Measurements from ENCODE around the gene PLCL1. TPM values are rescaled to one million over a fixed set of nuclear protein-coding genes. Genes with fewer than 3 reads are reported as not detected.

The PLCL1 gene
- total RNA-seq, 1 donor from 2014 or later = 0.50 TPM

DNA sequence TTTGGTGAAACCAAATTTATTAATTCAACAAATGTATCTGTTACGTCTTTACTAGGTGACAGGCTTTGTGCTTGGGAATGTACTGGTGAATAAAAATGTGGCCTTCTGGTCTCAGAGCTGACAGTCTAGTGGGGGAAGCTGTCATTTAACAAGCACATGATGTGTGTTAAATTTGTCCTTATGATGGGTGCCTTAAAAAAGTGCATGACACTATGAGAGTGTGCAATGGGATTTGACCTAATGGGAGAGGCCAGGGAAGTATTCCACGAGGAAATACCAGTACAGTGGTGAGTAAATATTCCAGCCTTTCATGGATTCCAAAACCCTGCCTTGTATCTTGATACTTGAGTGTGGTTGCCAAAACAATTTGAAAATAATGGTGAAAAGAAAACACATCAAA is 308.9 kb downstream of the PLCL1 start:
- TF ChIP-seq CTCF (IDR thresholded peaks at IDR 0.05) = no peak
- Mint-ChIP-seq H3K36me3 (ENCODE audit: low read depth) (no peaks in the 10 kb centered on the region), H3K9me3 (ENCODE audit: low read depth) (no peaks in the 10 kb centered on the region), H3K4me1 (ENCODE audit: low read depth) (peaks cover 18% of the 10 kb centered on the region), H3K27me3 (ENCODE audit: low read depth) (peaks cover 12% of the 10 kb centered on the region), H3K27ac (ENCODE audit: unreplicated experiment) (no peak overlapping the region), H3K4me3 (ENCODE audit: unreplicated experiment) (no peak overlapping the region)
- no peak for DNase-seq (ENCODE audit: low spot score)

DNA sequence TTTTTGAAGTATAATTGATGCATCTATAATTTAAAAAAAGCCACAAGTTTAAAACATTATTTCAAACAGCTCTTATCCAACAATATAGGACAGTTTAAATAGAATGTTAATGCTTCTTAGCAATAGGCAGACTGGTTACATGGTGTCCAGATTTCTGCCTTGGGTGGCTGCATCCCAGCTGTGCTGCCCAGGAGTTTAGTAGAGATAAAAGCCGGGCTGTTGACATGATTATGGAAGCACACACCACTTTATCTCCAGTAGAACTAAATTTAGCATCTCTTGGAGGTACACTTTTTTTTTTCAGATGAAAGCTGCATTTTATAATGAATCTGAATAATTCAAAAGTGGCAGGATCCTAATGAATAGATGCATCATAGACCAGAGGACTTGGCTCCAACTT is 309.7 kb downstream of the PLCL1 start:
- peaks cover 7% of the 10 kb centered on the region for H3K27me3 Mint-ChIP-seq (ENCODE audit: low read depth)
- no peaks in the 10 kb centered on the region for H3K36me3 Mint-ChIP-seq (ENCODE audit: low read depth)
- DNase-seq (ENCODE audit: low spot score) = no peak
- TF ChIP-seq CTCF (IDR thresholded peaks at IDR 0.05) = no peak
- no peak overlapping the region for H3K27ac Mint-ChIP-seq (ENCODE audit: unreplicated experiment)
- H3K9me3 Mint-ChIP-seq (ENCODE audit: low read depth) = no peaks in the 10 kb centered on the region
- peaks cover 18% of the 10 kb centered on the region for H3K4me1 Mint-ChIP-seq (ENCODE audit: low read depth)
- H3K4me3 Mint-ChIP-seq (ENCODE audit: unreplicated experiment) = no peak overlapping the region

DNA sequence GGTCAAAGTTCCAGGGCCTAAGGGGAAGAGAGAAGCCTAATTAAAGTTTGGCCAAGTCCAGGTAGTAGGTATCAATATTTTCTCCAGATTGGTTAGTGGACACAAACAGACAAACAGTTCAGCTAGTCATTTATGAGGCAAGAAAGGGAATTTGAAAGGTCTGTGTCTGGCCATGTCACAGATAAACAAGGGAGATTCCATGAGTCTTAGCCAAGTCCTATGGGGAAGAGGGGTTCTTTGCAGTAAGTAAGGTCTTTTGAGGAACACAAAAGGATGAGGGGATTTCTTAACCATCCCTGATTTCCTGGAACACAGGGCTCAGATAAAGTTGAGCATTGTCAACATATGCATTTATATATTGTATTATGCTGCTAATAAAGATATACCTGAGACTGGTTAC is 310.8 kb downstream of the PLCL1 start:
- Mint-ChIP-seq H3K36me3 (ENCODE audit: low read depth) (no peaks in the 10 kb centered on the region), H3K9me3 (ENCODE audit: low read depth) (no peaks in the 10 kb centered on the region), H3K4me1 (ENCODE audit: low read depth) (peaks cover 18% of the 10 kb centered on the region), H3K27ac (ENCODE audit: unreplicated experiment) (no peak overlapping the region), H3K4me3 (ENCODE audit: unreplicated experiment) (no peak overlapping the region), H3K27me3 (ENCODE audit: low read depth) (peaks cover 8% of the 10 kb centered on the region)
- no peak for TF ChIP-seq CTCF (IDR thresholded peaks at IDR 0.05)
- no peak for DNase-seq (ENCODE audit: low spot score)

DNA sequence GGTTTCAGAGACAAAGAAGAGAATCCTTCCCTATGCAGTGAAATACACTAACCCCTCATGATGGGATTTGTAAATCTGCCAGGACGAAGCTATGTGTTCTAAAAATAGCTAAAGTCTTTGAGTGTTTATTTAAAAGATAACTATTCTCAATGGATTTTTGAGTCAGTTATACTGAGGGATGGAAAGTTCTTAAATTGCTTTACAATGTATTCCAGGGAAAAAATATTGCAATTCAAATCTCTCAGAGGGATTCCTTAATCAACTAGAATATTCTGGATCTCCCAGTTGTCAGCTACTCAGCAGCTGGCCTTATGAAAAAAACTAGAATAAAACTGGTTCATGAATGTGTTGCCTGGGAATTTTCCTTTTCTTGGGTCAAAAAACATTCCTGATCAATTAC is 312.4 kb downstream of the PLCL1 start:
- no peak for DNase-seq (ENCODE audit: low spot score)
- Mint-ChIP-seq H3K36me3 (ENCODE audit: low read depth) (no peaks in the 10 kb centered on the region), H3K27ac (ENCODE audit: unreplicated experiment) (no peak overlapping the region), H3K4me3 (ENCODE audit: unreplicated experiment) (no peak overlapping the region), H3K27me3 (ENCODE audit: low read depth) (peaks cover 11% of the 10 kb centered on the region), H3K9me3 (ENCODE audit: low read depth) (peaks cover 4% of the 10 kb centered on the region), H3K4me1 (ENCODE audit: low read depth) (peaks cover 18% of the 10 kb centered on the region)
- TF ChIP-seq CTCF (IDR thresholded peaks at IDR 0.05) = no peak

DNA sequence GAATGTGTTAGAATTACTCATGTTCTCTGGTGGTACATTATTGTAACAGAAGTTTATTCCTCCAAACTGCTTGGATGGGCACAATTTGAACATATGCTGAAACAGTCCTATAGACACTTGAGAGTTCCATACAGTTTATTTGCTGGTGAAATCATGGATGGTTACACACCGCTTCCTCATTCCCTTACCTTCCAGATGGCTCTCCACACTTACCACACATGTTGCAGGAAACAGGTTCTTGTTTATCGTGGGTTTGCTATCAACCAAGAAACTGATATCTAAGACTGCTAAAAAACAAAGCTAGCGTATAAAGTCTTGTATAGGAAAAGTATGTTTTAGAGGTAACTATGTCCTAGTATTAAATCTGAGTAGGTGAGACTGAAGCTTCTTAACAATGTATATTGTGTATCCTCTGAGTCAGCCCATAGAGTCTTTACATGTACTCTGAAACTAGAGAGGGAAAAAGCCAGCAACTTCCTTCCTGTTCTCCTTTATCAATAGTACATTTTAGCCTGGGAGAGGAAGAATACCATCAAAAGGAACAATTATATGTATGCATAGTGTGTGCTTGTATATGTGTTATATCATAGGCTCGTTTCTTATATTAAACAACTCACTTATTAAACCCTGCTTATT is 313.1 kb downstream of the PLCL1 start:
- no peak overlapping the region for H3K4me3 Mint-ChIP-seq (ENCODE audit: unreplicated experiment)
- peaks cover 15% of the 10 kb centered on the region for H3K27me3 Mint-ChIP-seq (ENCODE audit: low read depth)
- DNase-seq (ENCODE audit: low spot score) = no peak
- peaks cover 4% of the 10 kb centered on the region for H3K9me3 Mint-ChIP-seq (ENCODE audit: low read depth)
- H3K4me1 Mint-ChIP-seq (ENCODE audit: low read depth) = peaks cover 18% of the 10 kb centered on the region
- no peaks in the 10 kb centered on the region for H3K36me3 Mint-ChIP-seq (ENCODE audit: low read depth)
- no peak for TF ChIP-seq CTCF (IDR thresholded peaks at IDR 0.05)
- H3K27ac Mint-ChIP-seq (ENCODE audit: unreplicated experiment) = no peak overlapping the region
